Activated CD4-positive, alpha-beta T cell treated with anti-CD3 and anti-CD28 coated beads for 36 hours (primary cell): Measurements from ENCODE around the gene TM2D1. TPM values are rescaled to one million over a fixed set of nuclear protein-coding genes. Genes with fewer than 3 reads are reported as not detected.
"Not testable (repeated sequence)": the region's sequence is repeated elsewhere in the genome, so short reads cannot be mapped to it uniquely, and the experiment has no call there.

Experiments
- ATAC-seq: fragments of 200-7000 bp; cut with Tn5 transposase; one replicate; pipeline ENCODE4 v1.10.0; 2021; ENCODE audit warnings: mild to moderate bottlenecking, moderate library complexity
- CTCF ChIA-PET: fragments of 350-600 bp; sonication (Branson Sonifier 250); formaldehyde crosslinking; loops from one replicate; lab custom pipeline; 2021; ENCODE audit warnings: antibody characterized with exemption; lab: Charles Lee
- POLR2A ChIA-PET: fragments of 350-600 bp; sonication (Branson Sonifier 250); formaldehyde crosslinking; loops from one replicate; lab custom pipeline; 2021; ENCODE audit warnings: antibody characterized with exemption, inconsistent platforms; lab: Charles Lee
- DNase-seq: peaks from one replicate; pipeline ENCODE4 v3.0.0-alpha.2; 2020
- H3K27ac Mint-ChIP-seq: one replicate; pipeline ENCODE4 v1.8.0; 2021; ENCODE audit warnings: mixed read lengths
- H3K27me3 Mint-ChIP-seq: one replicate; pipeline ENCODE4 v1.8.0; 2021; ENCODE audit warnings: mixed read lengths
- H3K36me3 Mint-ChIP-seq: one replicate; pipeline ENCODE4 v1.8.0; 2021; ENCODE audit warnings: low read depth, mixed read lengths
- H3K4me1 Mint-ChIP-seq: one replicate; pipeline ENCODE4 v1.8.0; 2021; ENCODE audit warnings: mixed read lengths
- H3K4me3 Mint-ChIP-seq: one replicate; pipeline ENCODE4 v1.8.0; 2021; ENCODE audit warnings: mild to moderate bottlenecking, moderate library complexity, mixed read lengths
- H3K9me3 Mint-ChIP-seq: one replicate; pipeline ENCODE4 v1.8.0; 2021; ENCODE audit warnings: low read depth, mixed read lengths
- intact Hi-C, 2 experiments: fragments of 100-400 bp; cut with DNase I in 1 of 2; cut with micrococcal nuclease in 1 of 2; formaldehyde crosslinking; loops; one replicate each; pipeline versions ENCODE4 v1.14.2 to v1.15.1; 2022 to 2024; cut with DNase I, micrococcal nuclease
- total RNA-seq, 2 experiments: library from RNA; stranded (reverse); gene quantifications; one replicate each; pipeline ENCODE4 v1.2.3, GENCODE V29; 2021

The TM2D1 gene
- total RNA-seq, 2 experiments from 2014 or later = 20.8 to 26.4 TPM

DNA sequence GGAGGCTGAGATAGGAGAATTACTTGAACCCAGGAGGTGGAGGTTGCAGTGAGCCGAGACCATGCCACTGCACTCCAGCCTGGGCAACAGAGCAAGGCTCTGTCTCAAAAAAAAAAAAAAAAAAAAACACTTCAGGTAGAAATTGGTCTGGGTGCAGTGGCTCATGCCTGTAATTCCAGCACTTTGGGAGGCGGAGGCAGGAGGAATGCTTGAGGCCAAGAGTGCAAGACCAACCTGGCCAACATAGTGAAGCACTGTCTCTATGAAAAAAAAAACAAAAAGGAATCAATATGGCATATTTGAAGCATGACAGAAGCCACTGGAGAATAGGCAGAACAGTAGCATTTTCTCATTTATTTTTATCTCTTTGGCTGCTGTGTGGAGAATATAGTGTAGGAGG, 48.1 kb downstream of the TM2D1 start:
- POLR2A ChIA-PET, intact Hi-C loops, H3K4me1 Mint-ChIP-seq, H3K27me3 Mint-ChIP-seq, CTCF ChIA-PET, H3K4me3 Mint-ChIP-seq, H3K9me3 Mint-ChIP-seq, ATAC-seq, H3K27ac Mint-ChIP-seq, DNase-seq: not testable (repeated sequence)
- peaks cover 14% of the 10 kb centered on the region for H3K36me3 Mint-ChIP-seq

DNA sequence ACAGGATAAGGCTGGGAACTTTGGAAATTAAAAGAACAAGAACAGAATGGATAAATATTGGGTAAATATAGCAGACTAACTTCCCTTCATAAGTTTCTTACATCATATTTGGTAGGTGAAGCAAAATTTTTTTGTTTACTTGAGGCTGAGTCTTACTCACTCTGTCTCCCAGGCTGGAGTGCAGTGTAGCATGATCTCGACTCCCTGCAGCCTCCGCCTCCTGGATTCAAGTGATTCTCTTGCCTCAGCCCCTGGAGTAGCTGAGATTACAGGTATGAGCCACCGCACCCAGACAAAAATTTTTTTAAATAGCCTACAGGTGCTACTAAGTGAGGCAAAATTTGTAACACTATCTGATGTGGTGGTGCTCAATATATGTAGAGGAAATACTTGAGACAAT, 50.7 kb downstream of the TM2D1 start:
- ATAC-seq = no peak
- H3K36me3 Mint-ChIP-seq = no peaks in the 10 kb centered on the region

DNA sequence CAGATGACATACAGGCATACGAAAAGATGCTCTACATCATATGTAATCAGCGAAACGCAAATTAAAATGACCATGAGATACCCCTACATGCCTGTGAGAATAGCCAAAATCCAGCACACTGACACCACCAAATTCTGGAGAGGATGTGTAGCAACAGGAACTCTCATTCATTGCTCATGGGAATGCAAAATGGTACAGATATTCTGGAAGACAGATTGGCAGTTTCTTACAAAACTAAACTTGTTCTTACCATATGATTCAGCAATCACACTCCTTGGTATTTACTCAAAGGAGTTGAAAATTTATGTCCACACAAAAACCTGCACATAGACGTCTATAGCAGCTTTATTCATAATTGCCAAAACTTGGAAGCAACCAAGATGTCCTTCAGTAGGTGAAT, 52.6 kb downstream of the TM2D1 start:
- H3K27me3 Mint-ChIP-seq = no peaks in the 10 kb centered on the region
- CTCF ChIA-PET = no interaction called here

More for the DNA sequence above, 50.7 kb downstream of the TM2D1 start:
- no peaks in the 10 kb centered on the region for H3K27me3 Mint-ChIP-seq
- intact Hi-C loops = no loop called here
- POLR2A ChIA-PET = no interaction called here
- H3K9me3 Mint-ChIP-seq = no peaks in the 10 kb centered on the region
- H3K4me1 Mint-ChIP-seq = no peaks in the 10 kb centered on the region
- H3K27ac Mint-ChIP-seq = no peak overlapping the region
- DNase-seq = no peak
- CTCF ChIA-PET = interaction anchor here (0.6 kb wide), 1 partner anchor 41 kb away, joined by 3 read pairs; no protein-coding TSS in a partner anchor
- no peak overlapping the region for H3K4me3 Mint-ChIP-seq

DNA sequence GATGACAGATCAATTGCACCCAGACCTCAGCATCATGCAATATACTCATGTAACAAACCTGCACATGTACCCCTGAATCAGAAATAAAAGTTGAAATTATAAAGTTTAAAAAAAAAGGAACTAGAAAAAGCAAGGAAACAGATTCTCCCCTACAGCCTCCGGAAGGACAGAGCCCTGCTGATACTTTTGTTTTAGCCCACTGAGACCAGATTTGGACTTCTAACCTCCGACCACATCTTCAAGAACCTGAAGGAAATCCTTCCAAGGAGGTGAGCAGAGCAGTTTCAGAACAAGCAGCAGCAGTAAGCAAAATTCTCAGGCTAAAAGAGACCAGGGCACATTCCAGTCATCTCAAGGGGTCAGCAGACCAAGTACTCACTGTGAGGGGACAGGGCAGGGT, 54.5 kb downstream of the TM2D1 start:
- ChIA-PET POLR2A (no interaction called here), CTCF (interaction anchor here (1.1 kb wide), 1 partner anchor 13 kb away, joined by 4 read pairs; no protein-coding TSS in a partner anchor)
- no peak for DNase-seq
- Mint-ChIP-seq H3K4me3 (no peak overlapping the region), H3K27ac (no peak overlapping the region), H3K9me3 (no peaks in the 10 kb centered on the region), H3K4me1 (no peaks in the 10 kb centered on the region), H3K27me3 (no peaks in the 10 kb centered on the region), H3K36me3 (no peaks in the 10 kb centered on the region)
- ATAC-seq = no peak
- intact Hi-C loops = no loop called here

More for the DNA sequence above, 52.6 kb downstream of the TM2D1 start:
- Mint-ChIP-seq H3K4me3 (no peak overlapping the region), H3K36me3 (no peaks in the 10 kb centered on the region), H3K9me3 (no peaks in the 10 kb centered on the region), H3K4me1 (no peaks in the 10 kb centered on the region), H3K27ac (no peak overlapping the region)
- ATAC-seq (no peak), DNase-seq (no peak)
- POLR2A ChIA-PET = no interaction called here
- intact Hi-C loops = no loop called here

DNA sequence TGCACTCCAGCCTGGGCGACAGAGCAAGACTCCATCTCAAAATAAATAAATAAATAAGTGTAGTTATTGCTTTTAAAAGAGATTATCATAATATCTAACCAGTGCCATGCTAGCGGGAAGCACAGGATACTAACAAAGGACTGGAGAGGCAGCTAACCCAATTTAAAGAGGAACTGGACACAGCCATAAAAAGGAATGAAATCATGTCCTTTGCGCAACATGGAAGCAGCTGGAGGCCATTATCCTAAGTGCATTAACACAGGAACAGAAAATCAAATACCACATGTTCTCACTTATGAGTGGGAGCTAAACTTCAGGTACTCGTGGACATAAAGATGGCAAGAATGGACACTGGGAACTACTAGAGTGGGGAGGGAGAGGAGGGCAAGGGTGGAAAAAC, 54.9 kb downstream of the TM2D1 start:
- POLR2A ChIA-PET = no interaction called here
- intact Hi-C loops = no loop called here
- Mint-ChIP-seq H3K27ac (no peak overlapping the region), H3K4me3 (no peak overlapping the region), H3K36me3 (no peaks in the 10 kb centered on the region), H3K9me3 (no peaks in the 10 kb centered on the region), H3K4me1 (no peaks in the 10 kb centered on the region), H3K27me3 (no peaks in the 10 kb centered on the region)
- ATAC-seq (no peak), DNase-seq (no peak)
- CTCF ChIA-PET = interaction anchor here (1.1 kb wide), 1 partner anchor 13 kb away, joined by 4 read pairs; no protein-coding TSS in a partner anchor

DNA sequence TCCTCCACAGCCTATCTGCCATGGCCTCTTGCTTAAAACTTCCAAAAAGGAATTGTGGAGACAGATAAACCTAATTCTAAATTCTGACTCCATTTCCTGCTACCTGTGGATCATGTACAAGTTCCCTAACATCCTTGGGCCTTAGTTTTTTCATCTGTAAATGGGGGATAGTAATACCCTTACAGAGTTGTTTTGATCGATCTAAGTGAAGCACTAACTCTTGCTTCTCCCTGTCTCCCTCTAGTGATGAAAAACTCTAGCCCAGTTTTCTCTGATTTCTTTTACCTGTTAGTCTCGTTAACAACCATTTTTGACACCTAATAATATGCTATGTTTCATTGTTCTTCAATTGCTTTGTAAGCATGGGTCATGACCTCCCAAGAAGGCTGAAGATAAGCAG, 65.9 kb downstream of the TM2D1 start:
- intact Hi-C loops = no loop called here
- no peak overlapping the region for H3K4me3 Mint-ChIP-seq
- H3K4me1 Mint-ChIP-seq = no peaks in the 10 kb centered on the region
- CTCF ChIA-PET = no interaction called here
- DNase-seq = no peak
- POLR2A ChIA-PET = no interaction called here
- H3K9me3 Mint-ChIP-seq = no peaks in the 10 kb centered on the region
- no peaks in the 10 kb centered on the region for H3K36me3 Mint-ChIP-seq
- ATAC-seq = no peak
- H3K27me3 Mint-ChIP-seq = no peaks in the 10 kb centered on the region
- no peak overlapping the region for H3K27ac Mint-ChIP-seq

DNA sequence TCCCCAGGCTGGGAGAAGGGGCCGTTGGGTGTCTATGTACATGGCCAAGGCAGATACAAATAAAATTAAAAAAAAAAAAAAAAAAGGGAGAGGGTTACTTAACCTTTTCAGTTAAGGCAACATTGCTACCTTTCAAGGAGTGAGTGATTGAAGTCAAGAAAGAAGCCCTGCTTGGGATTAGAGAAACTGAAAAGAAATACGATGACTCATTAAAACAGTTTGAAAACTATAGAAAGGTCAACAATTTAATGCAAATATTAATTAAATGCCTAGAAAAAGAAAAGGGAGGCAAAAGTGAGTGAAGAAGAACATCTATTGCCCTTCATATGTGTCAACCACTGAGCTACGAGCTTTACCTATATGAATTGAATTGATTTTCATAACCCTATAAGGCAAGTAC, 69.5 kb downstream of the TM2D1 start:
- H3K36me3 Mint-ChIP-seq = no peaks in the 10 kb centered on the region
- H3K9me3 Mint-ChIP-seq = no peaks in the 10 kb centered on the region
- intact Hi-C loops = no loop called here
- H3K4me1 Mint-ChIP-seq = no peaks in the 10 kb centered on the region
- H3K27ac Mint-ChIP-seq = no peak overlapping the region
- DNase-seq (no peak), ATAC-seq (no peak)
- H3K27me3 Mint-ChIP-seq = no peaks in the 10 kb centered on the region
- CTCF ChIA-PET = no interaction called here
- POLR2A ChIA-PET = no interaction called here
- no peak overlapping the region for H3K4me3 Mint-ChIP-seq

DNA sequence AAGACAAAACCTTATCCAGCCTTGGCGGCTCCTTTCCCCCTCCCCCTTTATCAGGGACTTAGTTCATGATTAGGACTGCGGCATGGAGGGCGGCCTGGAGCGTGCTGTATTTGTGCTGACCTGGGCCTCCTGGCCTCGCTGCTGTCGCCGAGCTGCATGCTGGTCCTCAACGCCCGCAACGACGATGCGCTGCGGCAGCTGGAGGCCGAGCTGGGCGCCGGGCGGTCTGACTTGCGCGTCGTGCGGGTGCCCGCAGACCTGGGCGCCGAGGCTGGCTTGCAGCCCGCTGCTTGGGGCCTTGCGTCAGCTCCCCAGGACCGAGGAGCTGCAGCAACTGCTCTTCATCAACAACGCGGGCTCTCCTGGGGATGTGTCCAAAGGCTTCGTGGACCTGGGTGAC, 70.9 kb downstream of the TM2D1 start:
- ChIA-PET CTCF (no interaction called here), POLR2A (no interaction called here)
- Mint-ChIP-seq H3K4me3 (no peak overlapping the region), H3K4me1 (no peaks in the 10 kb centered on the region), H3K27ac (no peak overlapping the region), H3K27me3 (no peaks in the 10 kb centered on the region), H3K36me3 (no peaks in the 10 kb centered on the region), H3K9me3 (no peaks in the 10 kb centered on the region)
- ATAC-seq = no peak
- no peak for DNase-seq
- intact Hi-C loops = no loop called here

DNA sequence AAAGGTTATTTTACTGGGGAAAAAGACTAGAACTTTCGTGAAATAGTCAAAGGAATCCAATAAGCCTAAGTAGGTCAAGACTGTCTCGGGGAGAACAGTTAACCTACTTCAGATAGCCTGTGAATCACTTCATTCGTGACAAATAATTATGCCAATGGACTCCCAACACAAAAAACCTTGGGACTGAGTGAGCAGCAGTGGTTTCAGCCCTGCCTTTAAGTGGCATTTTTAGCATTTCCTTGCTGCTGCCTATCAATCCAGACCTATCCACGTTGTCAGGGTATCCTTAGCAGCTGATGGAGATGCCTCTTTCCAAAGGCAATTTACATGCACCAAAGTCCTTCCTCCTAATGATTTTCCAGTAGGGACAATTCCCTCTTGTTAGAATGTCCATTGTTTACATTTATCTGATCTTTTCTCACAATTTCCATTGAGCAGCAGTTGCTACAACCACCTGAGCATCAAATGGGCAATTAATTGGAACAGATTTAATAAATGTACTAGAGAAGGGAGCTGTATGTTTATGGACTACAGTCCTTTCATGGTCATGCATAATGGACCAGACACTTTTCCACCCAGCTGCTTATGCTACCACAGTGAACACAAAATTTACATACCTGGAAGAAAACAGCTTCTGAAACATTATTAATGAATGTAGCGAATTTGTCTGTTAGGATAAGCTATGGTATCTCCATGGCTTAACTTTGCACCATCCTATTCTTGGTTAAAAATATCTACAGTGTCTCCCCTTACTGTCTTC, 75.8 kb downstream of the TM2D1 start:
- Mint-ChIP-seq H3K4me1 (no peaks in the 10 kb centered on the region), H3K4me3 (no peak overlapping the region), H3K9me3 (no peaks in the 10 kb centered on the region), H3K27me3 (no peaks in the 10 kb centered on the region), H3K36me3 (no peaks in the 10 kb centered on the region), H3K27ac (no peak overlapping the region)
- DNase-seq (no peak), ATAC-seq (no peak)
- intact Hi-C loops = loop anchor here in 1 of 2 experiments (10.0 kb wide), 1 partner anchor 206 kb away; no protein-coding TSS in a partner anchor
- CTCF ChIA-PET = interaction anchor here (1.1 kb wide), 1 partner anchor 9 kb away, joined by 3 read pairs; no protein-coding TSS in a partner anchor
- POLR2A ChIA-PET = no interaction called here

DNA sequence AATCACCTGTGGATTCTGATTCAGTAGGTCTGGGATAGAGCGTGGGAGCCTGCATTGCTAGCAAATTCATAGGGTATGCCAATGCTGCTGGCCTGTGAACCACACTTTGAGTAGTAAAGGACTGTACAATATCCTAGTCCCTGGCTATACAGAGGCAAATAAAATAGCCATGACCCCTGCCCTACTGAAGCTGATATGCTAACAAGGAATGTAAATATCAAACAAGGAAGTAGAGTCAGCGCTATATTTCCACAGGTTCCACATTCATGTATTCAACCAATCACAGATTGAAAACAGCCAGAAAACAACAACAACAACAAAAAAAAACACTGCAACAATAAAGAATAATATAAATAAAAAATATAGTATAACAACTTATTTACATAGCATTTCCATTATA, 77.8 kb downstream of the TM2D1 start:
- Mint-ChIP-seq H3K27ac (no peak overlapping the region), H3K4me1 (no peaks in the 10 kb centered on the region), H3K9me3 (no peaks in the 10 kb centered on the region), H3K27me3 (no peaks in the 10 kb centered on the region), H3K36me3 (no peaks in the 10 kb centered on the region), H3K4me3 (no peak overlapping the region)
- DNase-seq (no peak), ATAC-seq (no peak)
- POLR2A ChIA-PET = no interaction called here
- intact Hi-C loops = loop anchor here in 1 of 2 experiments (10.0 kb wide), 1 partner anchor 208 kb away; no protein-coding TSS in a partner anchor
- CTCF ChIA-PET = interaction anchor here (1.0 kb wide), 1 partner anchor 93 kb away, joined by 3 read pairs; no protein-coding TSS in a partner anchor

DNA sequence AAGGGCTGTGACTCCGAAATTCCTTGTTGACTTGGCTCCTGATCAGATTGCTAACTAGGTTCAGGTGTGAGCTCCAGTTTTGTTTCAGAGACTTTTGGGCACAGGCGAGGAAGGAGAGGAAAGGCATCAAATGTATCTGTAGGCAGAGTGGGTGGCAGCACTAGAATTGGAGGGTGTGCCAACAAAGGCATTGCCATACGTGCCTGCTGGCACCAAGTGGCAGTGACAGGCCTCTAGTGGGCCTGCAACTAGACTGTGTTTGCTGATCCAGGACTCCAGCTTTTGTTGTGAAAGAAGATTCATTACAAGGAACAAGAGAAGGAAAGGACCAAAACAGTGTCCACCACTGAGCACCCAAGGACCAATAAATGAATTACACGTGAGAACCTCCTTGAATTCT, 79.5 kb downstream of the TM2D1 start:
- no peaks in the 10 kb centered on the region for H3K36me3 Mint-ChIP-seq
- H3K9me3 Mint-ChIP-seq = no peaks in the 10 kb centered on the region
- H3K27me3 Mint-ChIP-seq = no peaks in the 10 kb centered on the region
- no peak overlapping the region for H3K4me3 Mint-ChIP-seq
- ATAC-seq (no peak), DNase-seq (no peak)
- peaks cover 11% of the 10 kb centered on the region for H3K4me1 Mint-ChIP-seq
- H3K27ac Mint-ChIP-seq = no peak overlapping the region
- CTCF ChIA-PET = interaction anchor here (0.7 kb wide), 1 partner anchor 267 kb away, joined by 3 read pairs; no protein-coding TSS in a partner anchor
- intact Hi-C loops = loop anchor here in 1 of 2 experiments (10.0 kb wide), 1 partner anchor 209 kb away; no protein-coding TSS in a partner anchor
- POLR2A ChIA-PET = no interaction called here

DNA sequence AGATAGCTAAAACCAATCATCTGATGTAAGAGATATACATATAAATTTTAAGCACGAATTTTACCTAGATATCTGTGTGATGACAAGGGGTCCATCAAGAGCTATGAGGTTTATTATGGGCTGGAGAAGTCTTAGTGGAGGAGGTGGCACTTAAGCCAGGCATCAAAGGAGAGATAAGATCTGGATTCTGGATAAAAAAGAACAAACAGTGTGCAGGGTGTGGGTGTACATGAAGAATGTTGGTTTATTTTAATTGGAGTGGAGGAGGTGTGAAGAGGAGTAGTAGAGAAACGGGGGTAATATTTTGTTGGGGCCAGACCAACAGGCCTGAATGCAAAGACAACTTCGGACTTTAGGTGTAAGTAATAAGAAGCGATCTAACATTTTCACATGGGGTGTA, 80.6 kb downstream of the TM2D1 start:
- ATAC-seq = no peak
- CTCF ChIA-PET = interaction anchor here (0.6 to 1.5 kb wide), 4 partner anchors 10 to 563 kb away, joined by 3 to 5 read pairs (median 4); no protein-coding TSS in a partner anchor

More for the DNA sequence above, 80.6 kb downstream of the TM2D1 start:
- Mint-ChIP-seq H3K27ac (no peak overlapping the region), H3K36me3 (no peaks in the 10 kb centered on the region), H3K4me1 (peaks cover 11% of the 10 kb centered on the region), H3K4me3 (no peak overlapping the region), H3K27me3 (no peaks in the 10 kb centered on the region), H3K9me3 (no peaks in the 10 kb centered on the region)
- no peak for DNase-seq
- intact Hi-C loops = loop anchor here (5.0 to 10.0 kb wide), 2 partner anchors 97 to 210 kb away; no protein-coding TSS in a partner anchor
- POLR2A ChIA-PET = no interaction called here
